GM12874 (cell line): Measurements from ENCODE around the gene ISL1.

Experiments
- CTCF ChIP-seq: IDR thresholded peaks from 2 replicates; pipeline ENCODE4 v1.5.1; 2011; ENCODE audit warnings: low read depth, mild to moderate bottlenecking, control low read depth, low read length, moderate library complexity; ENCODE audit not compliant: insufficient read depth

ISL1 gene

DNA sequence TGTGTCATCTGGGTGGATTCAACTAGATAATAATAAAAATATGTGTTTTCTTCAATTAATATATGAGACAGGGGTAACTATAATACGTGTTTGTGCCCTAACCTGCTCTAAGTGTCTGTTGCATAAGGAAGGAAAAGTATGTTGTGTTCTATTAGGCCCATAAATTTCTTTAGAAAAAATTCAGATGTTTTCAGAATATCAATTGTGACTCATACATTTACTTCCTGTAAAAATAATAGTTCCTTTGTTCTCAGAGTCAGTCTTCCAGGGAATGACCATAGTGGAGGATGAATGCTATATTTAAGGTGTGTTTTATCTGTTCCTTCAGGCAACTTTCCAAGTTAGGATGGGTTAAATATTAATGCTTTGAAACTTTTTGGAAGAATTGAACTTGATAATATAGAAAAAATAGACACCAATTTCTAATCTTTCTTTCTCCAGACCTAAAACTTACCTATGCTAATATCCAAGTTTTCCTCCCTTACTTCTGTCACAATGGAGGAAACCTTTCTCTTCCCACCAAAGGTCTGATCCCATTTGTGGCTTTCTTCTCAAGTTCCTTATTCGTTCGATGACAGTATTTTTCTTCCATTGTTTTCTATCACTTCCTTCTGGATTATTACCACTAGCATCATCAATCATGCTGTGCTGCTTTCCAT lies 49.9 kb downstream of the ISL1 start:
- TF ChIP-seq CTCF, result no peak

DNA sequence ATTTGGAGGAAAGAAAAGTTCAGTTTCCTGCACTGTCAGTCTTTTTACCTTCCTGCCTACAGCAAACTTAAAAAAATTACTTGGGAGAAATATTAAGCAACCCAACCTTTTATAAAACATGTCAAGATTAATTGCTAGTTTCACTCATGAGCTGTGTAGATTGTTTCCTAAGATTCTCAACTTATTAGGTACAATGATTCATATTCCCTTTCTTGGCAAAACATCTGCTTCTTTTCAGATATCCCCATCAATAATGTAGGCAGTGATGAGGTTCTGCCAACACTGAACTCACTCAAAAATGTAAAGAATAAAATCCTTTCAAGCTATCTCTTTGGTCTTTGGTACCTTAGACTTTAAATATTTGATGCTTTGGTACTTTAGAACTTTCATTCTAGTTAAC lies 56.0 kb downstream of the ISL1 start:
- TF ChIP-seq CTCF, result no peak
